GM23338 (cell line): ENCODE data around the gene LRRC28. TPM values are rescaled to one million over a fixed set of nuclear protein-coding genes. Genes with fewer than 3 reads are reported as not detected.

Experiments used
- ATAC-seq: fragments of 200-7000 bp; cut with Tn5 transposase; 3 replicates; pipeline ENCODE4 v1.9.1; 2020
- DNase-seq: peaks from one replicate; pipeline ENCODE4 v3.0.0-alpha.2; 2015; ENCODE audit warnings: low spot score
- H2AFZ ChIP-seq: fragments of 200-600 bp; sonication (generic); 2 replicates; pipeline ENCODE4 v1.8.0; 2016; ENCODE audit warnings: antibody characterized with exemption, mild to moderate bottlenecking, moderate library complexity
- H3F3A ChIP-seq: fragments of 200-600 bp; sonication (generic); replicated peaks from 2 replicates; pipeline ENCODE4 v1.8.0; 2017; ENCODE audit warnings: antibody characterized with exemption, mixed run types, low read depth
- H3K27ac ChIP-seq: fragments of 200-600 bp; sonication (generic); 2 replicates; pipeline ENCODE4 v1.6.1; 2016; ENCODE audit warnings: low read depth
- H3K27me3 ChIP-seq: fragments of 200-600 bp; sonication (generic); 2 replicates; pipeline ENCODE4 v1.8.0; 2016; ENCODE audit warnings: mild to moderate bottlenecking, mixed run types, moderate library complexity; ENCODE audit not compliant: insufficient read depth
- H3K36me3 ChIP-seq: fragments of 200-600 bp; sonication (generic); 2 replicates; pipeline ENCODE4 v1.8.0; 2016; ENCODE audit warnings: mild to moderate bottlenecking; ENCODE audit not compliant: insufficient read depth
- H3K4me1 ChIP-seq: fragments of 200-600 bp; sonication (generic); 2 replicates; pipeline ENCODE4 v1.8.0; 2016; ENCODE audit warnings: mild to moderate bottlenecking, moderate library complexity; ENCODE audit not compliant: insufficient read depth
- H3K4me2 ChIP-seq: fragments of 200-600 bp; sonication (generic); 2 replicates; pipeline ENCODE4 v1.7.1; 2017; ENCODE audit warnings: mixed run types
- H3K4me3 ChIP-seq: fragments of 200-600 bp; sonication (generic); 2 replicates; pipeline ENCODE4 v1.6.1; 2016; ENCODE audit warnings: mixed run types
- H3K79me2 ChIP-seq: fragments of 200-600 bp; sonication (generic); replicated peaks from 2 replicates; pipeline ENCODE4 v1.8.0; 2017; ENCODE audit warnings: mild to moderate bottlenecking; ENCODE audit not compliant: insufficient read depth
- H3K9me2 ChIP-seq: fragments of 200-600 bp; sonication (generic); 2 replicates; pipeline ENCODE4 v1.8.0; 2017; ENCODE audit not compliant: insufficient read depth
- H4K20me1 ChIP-seq: fragments of 200-600 bp; sonication (generic); replicated peaks from 2 replicates; pipeline ENCODE4 v1.8.0; 2017; ENCODE audit warnings: mild to moderate bottlenecking; ENCODE audit not compliant: insufficient read depth
- H3K27ac Mint-ChIP-seq: 2 replicates; pipeline ENCODE4 v1.8.0; 2020; ENCODE audit warnings: inconsistent platforms, mild to moderate bottlenecking, moderate library complexity, mixed read lengths
- H3K27me3 Mint-ChIP-seq: 3 replicates; pipeline ENCODE4 v1.8.0; 2022; ENCODE audit warnings: low read depth, mild to moderate bottlenecking, moderate library complexity, mixed read lengths, inconsistent platforms; ENCODE audit not compliant: insufficient read depth, poor library complexity
- H3K36me3 Mint-ChIP-seq: 3 replicates; pipeline ENCODE4 v1.8.0; 2021; ENCODE audit warnings: low read depth, mild to moderate bottlenecking, inconsistent platforms, moderate library complexity, mixed read lengths
- H3K4me1 Mint-ChIP-seq: 3 replicates; pipeline ENCODE4 v1.8.0; 2020; ENCODE audit warnings: mild to moderate bottlenecking, inconsistent platforms, mixed read lengths
- H3K4me3 Mint-ChIP-seq: 3 replicates; pipeline ENCODE4 v1.8.0; 2021; ENCODE audit warnings: moderate library complexity, mild to moderate bottlenecking, inconsistent platforms, mixed read lengths
- H3K9me3 Mint-ChIP-seq: 3 replicates; pipeline ENCODE4 v1.8.0; 2020; ENCODE audit warnings: moderate library complexity, mild to moderate bottlenecking, inconsistent platforms, mixed read lengths
- CREB1 ChIP-seq: fragments of 250-450 bp; sonication (Bioruptor Pico); IDR thresholded peaks from 2 replicates; pipeline ENCODE4 v1.5.0; 2020; ENCODE audit warnings: low read depth, mild to moderate bottlenecking, moderate library complexity
- EZH2 ChIP-seq: fragments of 200-600 bp; sonication (generic); IDR thresholded peaks from one replicate; pipeline ENCODE4 v1.8.0; 2017; ENCODE audit warnings: antibody characterized with exemption, mild to moderate bottlenecking, low read depth; ENCODE audit not compliant: unreplicated experiment
- EZH2phosphoT487 ChIP-seq: fragments of 200-600 bp; sonication (generic); IDR thresholded peaks from one replicate; pipeline ENCODE4 v1.8.1; 2018; ENCODE audit warnings: antibody characterized with exemption; ENCODE audit not compliant: unreplicated experiment
- JUNB ChIP-seq: IDR thresholded peaks from one replicate; pipeline ENCODE4 v1.6.1; 2016; ENCODE audit warnings: antibody characterized with exemption; ENCODE audit not compliant: unreplicated experiment
- NANOG ChIP-seq: IDR thresholded peaks from 2 replicates; pipeline ENCODE4 v1.6.1; 2016; ENCODE audit warnings: antibody characterized with exemption, borderline replicate concordance
- polyA plus RNA-seq: library from polyadenylated mRNA; unstranded; fragments of >200 nt; fragmentation: Nextera tagmentation; extraction: Ambion mirVana; gene quantifications from 2 replicates; pipeline ENCODE4 v1.2.1, GENCODE V29; 2016
- total RNA-seq: library from RNA; depleted of rRNA; stranded (reverse); fragments of >200 nt; shearing (Covaris generic); gene quantifications from 2 replicates; pipeline ENCODE4 v1.2.3, GENCODE V29; 2014
- TF ChIP-seq, protein P1 (sequence below): IDR thresholded peaks from one replicate; pipeline ENCODE4 v1.6.1; 2018; ENCODE audit warnings: antibody characterized with exemption; ENCODE audit not compliant: unreplicated experiment
- TF ChIP-seq, protein P2 (sequence below), 2 experiments: fragments of 200-600 bp in 1 of 2; sonication (generic) in 1 of 2; conservative IDR thresholded peaks; 2 replicates each; pipeline versions ENCODE4 v1.5.1 to v1.6.1; 2016 to 2017; ENCODE audit warnings: antibody characterized with exemption in 2 of 2, low read depth in 2 of 2, mild to moderate bottlenecking in 2 of 2, moderate library complexity in 1 of 2
- TF ChIP-seq, protein P3 (sequence below): IDR thresholded peaks from 2 replicates; pipeline ENCODE4 v1.6.1; 2016; ENCODE audit warnings: antibody characterized with exemption

The LRRC28 gene
- total and polyA plus RNA-seq, 2 experiments from 2014 or later, result 12.9 to 28.4 TPM

DNA sequence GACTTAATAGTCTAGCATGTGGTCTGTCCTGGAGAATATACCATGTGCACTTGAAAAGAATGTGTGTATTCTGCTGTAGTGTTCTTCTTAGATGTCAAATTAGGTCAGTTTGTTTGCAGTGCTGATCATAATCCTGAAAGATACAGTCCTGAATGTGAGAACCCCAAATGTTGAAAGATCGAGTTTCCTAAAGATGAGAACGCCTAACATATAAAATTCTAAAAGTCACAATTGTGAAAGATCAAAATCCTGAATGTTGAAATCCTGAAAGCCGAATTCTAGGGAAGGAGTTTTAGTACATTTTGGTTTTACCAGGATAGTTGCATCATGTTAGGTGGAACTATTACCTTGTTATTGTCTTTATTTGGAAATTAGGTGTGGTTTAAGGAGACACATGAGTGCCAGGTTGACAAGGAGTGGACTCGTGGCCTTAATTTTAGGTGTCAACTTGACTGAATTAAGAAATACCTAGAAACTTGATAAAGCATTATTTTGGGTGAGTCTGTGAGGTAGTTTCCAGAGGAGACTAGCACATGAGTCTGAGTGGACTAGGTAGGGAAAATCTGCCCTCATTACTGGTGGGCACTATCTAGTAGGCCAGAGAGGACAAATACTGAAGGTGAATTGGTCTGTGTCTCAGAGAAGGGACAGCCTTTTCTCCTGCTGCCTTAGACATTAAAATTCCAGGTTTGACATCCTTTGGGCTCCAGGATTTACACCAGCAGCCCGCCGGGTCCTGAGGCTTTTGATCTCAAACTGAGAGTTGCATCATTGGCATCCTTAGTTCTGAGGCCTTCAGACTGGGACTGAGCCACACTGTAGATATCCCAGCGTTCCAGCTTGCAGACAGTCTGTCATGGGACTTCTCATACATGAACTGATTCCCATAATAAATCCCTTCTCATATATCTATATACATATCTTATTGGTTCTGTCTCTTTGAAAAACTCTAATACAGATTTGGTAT lies 77.1 kb downstream of the LRRC28 start:
- peak overlapping the region; percentile 30; the same call in 1 of the 2 replicates for H3K27ac Mint-ChIP-seq

More for the DNA sequence above, 77.1 kb downstream of the LRRC28 start:
- H3K36me3 ChIP-seq, result no peaks in the 10 kb centered on the region
- no peaks in the 10 kb centered on the region for H3K27me3 ChIP-seq
- no peaks in the 10 kb centered on the region for H3K9me2 ChIP-seq
- ATAC-seq, result no peak
- H3K4me3 ChIP-seq, result no peak overlapping the region
- H3K4me2 ChIP-seq, result no peak overlapping the region
- H3K4me1 ChIP-seq, result no peaks in the 10 kb centered on the region
- H3K79me2 ChIP-seq, result no peaks in the 10 kb centered on the region
- H3K27ac ChIP-seq, result no peak overlapping the region
- H2AFZ ChIP-seq, result no peak overlapping the region
- Mint-ChIP-seq H3K36me3 (no peaks in the 10 kb centered on the region), H3K4me3 (no peak overlapping the region), H3K27me3 (no peaks in the 10 kb centered on the region), H3K9me3 (no peaks in the 10 kb centered on the region), H3K4me1 (peaks cover 15% of the 10 kb centered on the region)
- DNase-seq, result peak; percentile 21
- TF ChIP-seq, protein P1, sequence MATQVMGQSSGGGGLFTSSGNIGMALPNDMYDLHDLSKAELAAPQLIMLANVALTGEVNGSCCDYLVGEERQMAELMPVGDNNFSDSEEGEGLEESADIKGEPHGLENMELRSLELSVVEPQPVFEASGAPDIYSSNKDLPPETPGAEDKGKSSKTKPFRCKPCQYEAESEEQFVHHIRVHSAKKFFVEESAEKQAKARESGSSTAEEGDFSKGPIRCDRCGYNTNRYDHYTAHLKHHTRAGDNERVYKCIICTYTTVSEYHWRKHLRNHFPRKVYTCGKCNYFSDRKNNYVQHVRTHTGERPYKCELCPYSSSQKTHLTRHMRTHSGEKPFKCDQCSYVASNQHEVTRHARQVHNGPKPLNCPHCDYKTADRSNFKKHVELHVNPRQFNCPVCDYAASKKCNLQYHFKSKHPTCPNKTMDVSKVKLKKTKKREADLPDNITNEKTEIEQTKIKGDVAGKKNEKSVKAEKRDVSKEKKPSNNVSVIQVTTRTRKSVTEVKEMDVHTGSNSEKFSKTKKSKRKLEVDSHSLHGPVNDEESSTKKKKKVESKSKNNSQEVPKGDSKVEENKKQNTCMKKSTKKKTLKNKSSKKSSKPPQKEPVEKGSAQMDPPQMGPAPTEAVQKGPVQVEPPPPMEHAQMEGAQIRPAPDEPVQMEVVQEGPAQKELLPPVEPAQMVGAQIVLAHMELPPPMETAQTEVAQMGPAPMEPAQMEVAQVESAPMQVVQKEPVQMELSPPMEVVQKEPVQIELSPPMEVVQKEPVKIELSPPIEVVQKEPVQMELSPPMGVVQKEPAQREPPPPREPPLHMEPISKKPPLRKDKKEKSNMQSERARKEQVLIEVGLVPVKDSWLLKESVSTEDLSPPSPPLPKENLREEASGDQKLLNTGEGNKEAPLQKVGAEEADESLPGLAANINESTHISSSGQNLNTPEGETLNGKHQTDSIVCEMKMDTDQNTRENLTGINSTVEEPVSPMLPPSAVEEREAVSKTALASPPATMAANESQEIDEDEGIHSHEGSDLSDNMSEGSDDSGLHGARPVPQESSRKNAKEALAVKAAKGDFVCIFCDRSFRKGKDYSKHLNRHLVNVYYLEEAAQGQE, result no peak
- TF ChIP-seq, protein P2, sequence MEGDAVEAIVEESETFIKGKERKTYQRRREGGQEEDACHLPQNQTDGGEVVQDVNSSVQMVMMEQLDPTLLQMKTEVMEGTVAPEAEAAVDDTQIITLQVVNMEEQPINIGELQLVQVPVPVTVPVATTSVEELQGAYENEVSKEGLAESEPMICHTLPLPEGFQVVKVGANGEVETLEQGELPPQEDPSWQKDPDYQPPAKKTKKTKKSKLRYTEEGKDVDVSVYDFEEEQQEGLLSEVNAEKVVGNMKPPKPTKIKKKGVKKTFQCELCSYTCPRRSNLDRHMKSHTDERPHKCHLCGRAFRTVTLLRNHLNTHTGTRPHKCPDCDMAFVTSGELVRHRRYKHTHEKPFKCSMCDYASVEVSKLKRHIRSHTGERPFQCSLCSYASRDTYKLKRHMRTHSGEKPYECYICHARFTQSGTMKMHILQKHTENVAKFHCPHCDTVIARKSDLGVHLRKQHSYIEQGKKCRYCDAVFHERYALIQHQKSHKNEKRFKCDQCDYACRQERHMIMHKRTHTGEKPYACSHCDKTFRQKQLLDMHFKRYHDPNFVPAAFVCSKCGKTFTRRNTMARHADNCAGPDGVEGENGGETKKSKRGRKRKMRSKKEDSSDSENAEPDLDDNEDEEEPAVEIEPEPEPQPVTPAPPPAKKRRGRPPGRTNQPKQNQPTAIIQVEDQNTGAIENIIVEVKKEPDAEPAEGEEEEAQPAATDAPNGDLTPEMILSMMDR (conservative IDR thresholded peaks at IDR 0.05; ENCODE audit: low read depth in 2 of 2), result no peak
- TF ChIP-seq EZH2phosphoT487, result no peak
- no peak for TF ChIP-seq JUNB
- TF ChIP-seq, protein P3, sequence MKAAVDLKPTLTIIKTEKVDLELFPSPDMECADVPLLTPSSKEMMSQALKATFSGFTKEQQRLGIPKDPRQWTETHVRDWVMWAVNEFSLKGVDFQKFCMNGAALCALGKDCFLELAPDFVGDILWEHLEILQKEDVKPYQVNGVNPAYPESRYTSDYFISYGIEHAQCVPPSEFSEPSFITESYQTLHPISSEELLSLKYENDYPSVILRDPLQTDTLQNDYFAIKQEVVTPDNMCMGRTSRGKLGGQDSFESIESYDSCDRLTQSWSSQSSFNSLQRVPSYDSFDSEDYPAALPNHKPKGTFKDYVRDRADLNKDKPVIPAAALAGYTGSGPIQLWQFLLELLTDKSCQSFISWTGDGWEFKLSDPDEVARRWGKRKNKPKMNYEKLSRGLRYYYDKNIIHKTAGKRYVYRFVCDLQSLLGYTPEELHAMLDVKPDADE, result no peak
- TF ChIP-seq EZH2, result no peak
- no peak for TF ChIP-seq CREB1
- TF ChIP-seq NANOG, result no peak
- H3F3A ChIP-seq, result no peaks in the 10 kb centered on the region
- no peaks in the 10 kb centered on the region for H4K20me1 ChIP-seq
